Loucy (cell line): Measurements from ENCODE around the gene DDR2.

Experiments
- H2AFZ ChIP-seq: fragments of 200-600 bp; sonication (generic); 2 replicates; pipeline ENCODE4 v1.6.0; 2016; ENCODE audit warnings: antibody characterized with exemption, mild to moderate bottlenecking, low read length, moderate library complexity
- H3F3A ChIP-seq: fragments of 200-600 bp; 2 replicates; pipeline ENCODE4 v1.6.0; 2016; ENCODE audit warnings: antibody characterized with exemption, low read depth, mild to moderate bottlenecking
- H3K27me3 ChIP-seq: fragments of 200-600 bp; sonication (generic); 2 replicates; pipeline ENCODE4 v1.6.1; 2014; ENCODE audit warnings: low read length, mild to moderate bottlenecking; ENCODE audit not compliant: insufficient read depth, poor library complexity, severe bottlenecking
- H3K36me3 ChIP-seq: fragments of 200-600 bp; sonication (generic); 2 replicates; pipeline ENCODE4 v1.6.1; 2016; ENCODE audit warnings: low read length; ENCODE audit not compliant: insufficient read depth
- H3K4me1 ChIP-seq: fragments of 200-600 bp; sonication (generic); 2 replicates; pipeline ENCODE4 v1.5.1; 2014; ENCODE audit warnings: low read length, mild to moderate bottlenecking; ENCODE audit not compliant: insufficient read depth, poor library complexity, severe bottlenecking
- H3K4me2 ChIP-seq: fragments of 200-600 bp; sonication (generic); 2 replicates; pipeline ENCODE4 v1.6.0; 2014; ENCODE audit warnings: antibody characterized with exemption, low read length, low read depth, mild to moderate bottlenecking; ENCODE audit not compliant: poor library complexity, severe bottlenecking
- H3K4me3 ChIP-seq: fragments of 200-600 bp; sonication (generic); 2 replicates; pipeline ENCODE4 v1.5.1; 2014; ENCODE audit warnings: low read length, mild to moderate bottlenecking, mixed read lengths; ENCODE audit not compliant: poor library complexity, severe bottlenecking
- H3K79me2 ChIP-seq: fragments of 200-600 bp; sonication (generic); 2 replicates; pipeline ENCODE4 v1.6.1; 2014; ENCODE audit warnings: low read length; ENCODE audit not compliant: insufficient read depth
- H3K9ac ChIP-seq: fragments of 200-600 bp; sonication (generic); 2 replicates; pipeline ENCODE4 v1.6.0; 2014; ENCODE audit warnings: mild to moderate bottlenecking, low read depth, low read length, moderate library complexity; ENCODE audit not compliant: poor library complexity, severe bottlenecking
- H3K9me2 ChIP-seq: fragments of 200-600 bp; sonication (generic); replicated peaks from 2 replicates; pipeline ENCODE4 v1.6.1; 2016; ENCODE audit warnings: low read depth, low read length, mixed read lengths
- H3K9me3 ChIP-seq: fragments of 200-600 bp; sonication (generic); 2 replicates; pipeline ENCODE4 v1.6.1; 2014; ENCODE audit warnings: mild to moderate bottlenecking, antibody characterized with exemption, low read length, low read depth; ENCODE audit not compliant: insufficient read depth
- H4K20me1 ChIP-seq: fragments of 200-600 bp; sonication (generic); 2 replicates; pipeline ENCODE4 v1.6.0; 2014; ENCODE audit warnings: antibody characterized with exemption, low read length, mild to moderate bottlenecking; ENCODE audit not compliant: insufficient read depth, poor library complexity, severe bottlenecking
- CTCF ChIP-seq: fragments of 200-600 bp; sonication (generic); conservative IDR thresholded peaks from 2 replicates; pipeline ENCODE4 v1.5.1; 2014; ENCODE audit warnings: mild to moderate bottlenecking, antibody characterized with exemption, low read length
- EZH2phosphoT487 ChIP-seq: fragments of 200-600 bp; IDR thresholded peaks from 2 replicates; pipeline ENCODE4 v1.6.1; 2018; ENCODE audit warnings: antibody characterized with exemption, mild to moderate bottlenecking, moderate library complexity, borderline replicate concordance

Gene DDR2

GRCh38 chr1:162687870-162688269 is 55.6 kb downstream of the DDR2 start:
- H3K9me2 ChIP-seq, result no peaks in the 10 kb centered on the region
- H3K79me2 ChIP-seq, result no peaks in the 10 kb centered on the region

GRCh38 chr1:162688521-162688920 is 56.3 kb downstream of the DDR2 start:
- Histone ChIP-seq H3K27me3 (no peaks in the 10 kb centered on the region), H3K36me3 (no peaks in the 10 kb centered on the region), H3K9ac (no peak overlapping the region), H4K20me1 (no peaks in the 10 kb centered on the region), H2AFZ (no peak overlapping the region), H3K4me1 (no peaks in the 10 kb centered on the region), H3K9me3 (no peaks in the 10 kb centered on the region), H3K4me3 (no peak overlapping the region), H3K79me2 (no peaks in the 10 kb centered on the region), H3K4me2 (no peak overlapping the region), H3K9me2 (no peaks in the 10 kb centered on the region), H3F3A (no peaks in the 10 kb centered on the region)
- TF ChIP-seq EZH2phosphoT487 (no peak), CTCF (no peak)

More at GRCh38 chr1:162687870-162688269, 55.6 kb downstream of the DDR2 start:
- no peak overlapping the region for H3K4me2 ChIP-seq
- no peaks in the 10 kb centered on the region for H3K9me3 ChIP-seq
- H3K27me3 ChIP-seq, result no peaks in the 10 kb centered on the region
- H3K4me3 ChIP-seq, result no peak overlapping the region
- H3K4me1 ChIP-seq, result no peaks in the 10 kb centered on the region
- no peak overlapping the region for H3K9ac ChIP-seq
- no peak overlapping the region for H2AFZ ChIP-seq
- no peaks in the 10 kb centered on the region for H3F3A ChIP-seq
- TF ChIP-seq CTCF (no peak), EZH2phosphoT487 (no peak)
- no peaks in the 10 kb centered on the region for H3K36me3 ChIP-seq
- H4K20me1 ChIP-seq, result no peaks in the 10 kb centered on the region

GRCh38 chr1:162688931-162689330 is 56.7 kb downstream of the DDR2 start:
- no peak for TF ChIP-seq EZH2phosphoT487
- TF ChIP-seq CTCF, result no peak
- Histone ChIP-seq H3K79me2 (no peaks in the 10 kb centered on the region), H2AFZ (no peak overlapping the region)

More at GRCh38 chr1:162688931-162689330, 56.7 kb downstream of the DDR2 start:
- no peaks in the 10 kb centered on the region for H3K4me1 ChIP-seq
- H3K4me3 ChIP-seq, result no peak overlapping the region
- no peaks in the 10 kb centered on the region for H3K27me3 ChIP-seq
- no peak overlapping the region for H3K9ac ChIP-seq
- no peaks in the 10 kb centered on the region for H3K36me3 ChIP-seq
- H4K20me1 ChIP-seq, result no peaks in the 10 kb centered on the region
- H3K4me2 ChIP-seq, result no peak overlapping the region
- no peaks in the 10 kb centered on the region for H3K9me2 ChIP-seq
- H3F3A ChIP-seq, result no peaks in the 10 kb centered on the region
- no peaks in the 10 kb centered on the region for H3K9me3 ChIP-seq
